Measurements from ENCODE around the gene IL18RAP.

The IL18RAP gene

GRCh38 chr2:102473020-102473419 is 50.1 kb downstream of the IL18RAP start, which contains the start of gene SLC9A4:
SLC9A4 (plus strand) TSS chr2:102473226; CDS start chr2:102473760, 534 bp downstream.
- Histone ChIP-seq H3K36me3 (no peaks in the 10 kb centered on the region), H3K4me1 (no peaks in the 10 kb centered on the region), H3K27ac (no peak within 1 kb of the TSS), H3K27me3 (no peaks in the 10 kb centered on the region), H3K4me3 (no peak within 1 kb of the TSS), H3K9me3 (peaks cover 0 to 7% (median 0%) of the 10 kb centered on the region in 3 donors)
- TF ChIP-seq CTCF (IDR thresholded peaks at IDR 0.05), result peak; percentile 69 to 77
- intact Hi-C loops (cut with DNase I; ENCODE audit: low total_unique reads), result no loop called here
- peak in 1 of 2 donors; percentile 33 for DNase-seq

- peaks cover 0 to 7% (median 0%) of the 10 kb centered on the region in 3 donors for H3K9me3 ChIP-seq
- H3K27ac ChIP-seq, result no peak overlapping the region
- H3K4me1 ChIP-seq, result no peaks in the 10 kb centered on the region
- H3K27me3 ChIP-seq, result peaks cover 0 to 3% of the 10 kb centered on the region in 2 donors
- no peak overlapping the region for H3K4me3 ChIP-seq
- no peaks in the 10 kb centered on the region for H3K36me3 ChIP-seq
- intact Hi-C loops (cut with DNase I; ENCODE audit: low total_unique reads), result no loop called here
- DNase-seq, result no peak
- TF ChIP-seq CTCF (IDR thresholded peaks at IDR 0.05), result no peak
These were observed 50.7 kb downstream of the IL18RAP start for GRCh38 chr2:102473631-102474030.

GRCh38 chr2:102474785-102475184 is 51.8 kb downstream of the IL18RAP start:
- intact Hi-C loops (cut with DNase I; ENCODE audit: low total_unique reads), result no loop called here
- Histone ChIP-seq H3K27ac (no peak overlapping the region), H3K4me1 (no peaks in the 10 kb centered on the region), H3K27me3 (peaks cover 0 to 3% of the 10 kb centered on the region in 2 donors), H3K36me3 (no peaks in the 10 kb centered on the region), H3K4me3 (no peak overlapping the region), H3K9me3 (peaks cover 0 to 3% (median 0%) of the 10 kb centered on the region in 3 donors)
- no peak for DNase-seq
- no peak for TF ChIP-seq CTCF (IDR thresholded peaks at IDR 0.05)

GRCh38 chr2:102478686-102479470 is 55.9 kb downstream of the IL18RAP start:
- no peaks in the 10 kb centered on the region for H3K36me3 ChIP-seq
- H3K4me1 ChIP-seq, result no peaks in the 10 kb centered on the region
- no peak overlapping the region for H3K27ac ChIP-seq
- no peaks in the 10 kb centered on the region for H3K9me3 ChIP-seq
- H3K27me3 ChIP-seq, result peaks cover 0 to 6% of the 10 kb centered on the region in 2 donors
- H3K4me3 ChIP-seq, result no peak overlapping the region
- intact Hi-C loops (cut with DNase I; ENCODE audit: low total_unique reads), result no loop called here
- TF ChIP-seq CTCF (IDR thresholded peaks at IDR 0.05), result no peak
- DNase-seq, result no peak

- no peaks in the 10 kb centered on the region for H3K4me1 ChIP-seq
- peaks cover 0 to 6% of the 10 kb centered on the region in 2 donors for H3K27me3 ChIP-seq
- no peaks in the 10 kb centered on the region for H3K36me3 ChIP-seq
- no peak overlapping the region for H3K27ac ChIP-seq
- no peaks in the 10 kb centered on the region for H3K9me3 ChIP-seq
- intact Hi-C loops (cut with DNase I; ENCODE audit: low total_unique reads), result no loop called here
- H3K4me3 ChIP-seq, result no peak overlapping the region
- TF ChIP-seq CTCF (IDR thresholded peaks at IDR 0.05), result no peak
- DNase-seq, result no peak
These were observed 57.6 kb downstream of the IL18RAP start for GRCh38 chr2:102480285-102481195.

All from tibial artery (tissue), 4 donors.